ENCODE data around the gene HIKESHI. TPM values are rescaled to one million over a fixed set of nuclear protein-coding genes. Genes with fewer than 3 reads are reported as not detected.

HIKESHI gene, protein sequence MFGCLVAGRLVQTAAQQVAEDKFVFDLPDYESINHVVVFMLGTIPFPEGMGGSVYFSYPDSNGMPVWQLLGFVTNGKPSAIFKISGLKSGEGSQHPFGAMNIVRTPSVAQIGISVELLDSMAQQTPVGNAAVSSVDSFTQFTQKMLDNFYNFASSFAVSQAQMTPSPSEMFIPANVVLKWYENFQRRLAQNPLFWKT
- total RNA-seq (10 to 100 TPM; 17.7 to 23.9 TPM), total RNA-seq (19.8 to 38.7 reads per million in 2 donors)

DNA sequence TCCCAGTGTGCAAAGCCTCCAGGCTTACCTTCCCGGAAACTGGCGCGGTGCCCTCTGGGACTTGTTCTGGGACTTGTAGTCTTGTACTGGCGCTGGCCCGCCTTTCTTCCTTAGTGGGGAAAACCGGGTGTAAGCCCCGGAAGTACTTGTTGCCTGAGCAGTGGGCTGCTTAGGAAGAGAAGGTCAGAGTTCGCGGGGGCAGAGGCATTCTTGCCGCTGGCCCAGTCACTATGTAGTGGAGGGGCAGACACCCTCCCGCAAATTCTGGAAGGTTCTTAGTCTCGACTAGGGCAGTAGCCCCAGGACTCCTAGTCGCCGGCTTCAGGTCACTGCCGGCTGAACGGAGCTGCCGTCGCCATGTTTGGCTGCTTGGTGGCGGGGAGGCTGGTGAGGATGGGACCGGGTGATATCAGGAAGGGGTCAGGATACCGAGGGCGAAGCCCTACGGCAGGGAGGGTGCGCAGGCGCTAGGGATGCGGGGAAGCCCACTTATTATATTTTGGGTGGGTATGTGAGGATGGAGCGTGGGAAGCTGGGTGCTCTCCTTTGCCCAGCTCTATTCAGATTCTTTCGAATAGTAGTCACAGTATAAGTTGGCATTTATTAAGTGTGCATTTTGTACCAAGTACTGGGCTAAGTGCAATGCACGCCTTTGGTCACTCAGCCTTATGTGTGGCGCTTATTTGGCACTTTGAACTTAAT, at the start of gene HIKESHI:
Gene HIKESHI (plus strand): TSS at position 149 of the 702 bp plus-strand sequence. CDS start 209 bp downstream, at position 358.
- H3K27ac Mint-ChIP-seq: peak within 1 kb of the TSS; percentile 100
- H3K4me1 Mint-ChIP-seq: peaks cover 18% of the 10 kb centered on the region
- ATAC-seq (peak; percentile 99), DNase-seq (peak; percentile 77 to 83 (median 82))
- peaks cover 12% of the 10 kb centered on the region for H3K27me3 Mint-ChIP-seq
- no peaks in the 10 kb centered on the region for H3K9me3 ChIP-seq (ENCODE audit: control insufficient read depth, low read length, poor library complexity, severe bottlenecking)
- H3K36me3 Mint-ChIP-seq (ENCODE audit: low read depth): peaks cover 4% of the 10 kb centered on the region
- H3K4me3 Mint-ChIP-seq: peak within 1 kb of the TSS; percentile 100

DNA sequence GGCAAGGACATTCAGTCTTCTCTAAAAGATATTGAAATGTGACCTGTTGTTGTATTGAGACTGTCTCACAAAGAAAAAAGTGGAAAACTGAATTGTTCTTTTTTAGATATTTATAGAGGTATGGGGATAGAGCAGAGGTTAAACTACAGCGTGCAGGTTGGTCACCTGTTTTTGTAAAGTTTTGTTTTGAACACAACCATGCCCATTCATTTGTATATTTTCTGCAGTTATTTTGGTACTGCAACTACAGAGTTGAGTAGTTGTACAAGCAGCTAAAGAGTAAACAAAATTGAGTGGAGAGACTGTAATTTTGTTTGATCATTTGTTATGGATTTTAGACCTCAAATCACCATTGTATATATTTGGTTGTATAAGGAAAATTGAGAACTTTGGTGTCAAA, 46.1 kb upstream of the HIKESHI start:
- no peak overlapping the region for H3K27ac Mint-ChIP-seq
- no peaks in the 10 kb centered on the region for H3K9me3 ChIP-seq (ENCODE audit: control insufficient read depth, low read length, poor library complexity, severe bottlenecking)
- H3K36me3 Mint-ChIP-seq (ENCODE audit: low read depth): peaks cover 3% of the 10 kb centered on the region
- DNase-seq: no peak
- H3K4me1 Mint-ChIP-seq: peaks cover 8% of the 10 kb centered on the region
- ATAC-seq: no peak
- no peak overlapping the region for H3K4me3 Mint-ChIP-seq
- H3K27me3 Mint-ChIP-seq: no peaks in the 10 kb centered on the region

DNA sequence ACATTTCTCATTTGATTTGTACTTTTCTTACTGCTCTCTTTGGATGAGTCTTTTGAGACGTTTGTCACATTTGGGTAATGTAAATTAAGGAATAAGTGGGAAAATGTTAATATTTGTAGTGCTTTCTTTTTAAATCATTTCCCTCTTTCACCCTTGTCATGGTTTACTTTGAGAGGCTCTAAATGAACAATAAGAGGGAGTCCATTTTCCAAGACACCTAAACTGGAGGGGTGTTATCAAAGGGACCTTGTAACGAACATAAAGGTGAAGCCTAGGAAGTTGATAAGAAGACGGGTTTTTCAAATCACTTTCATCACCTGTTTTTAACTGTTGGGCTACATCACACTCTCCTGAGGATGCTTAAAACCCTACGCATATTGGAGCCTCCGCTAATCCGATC, 45.4 kb upstream of the HIKESHI start:
- no peaks in the 10 kb centered on the region for H3K27me3 Mint-ChIP-seq
- DNase-seq (no peak), ATAC-seq (no peak)
- peak overlapping the region; percentile 56 for H3K27ac Mint-ChIP-seq
- H3K4me1 Mint-ChIP-seq: peaks cover 5% of the 10 kb centered on the region
- H3K4me3 Mint-ChIP-seq: no peak overlapping the region
- H3K9me3 ChIP-seq (ENCODE audit: control insufficient read depth, low read length, poor library complexity, severe bottlenecking): no peaks in the 10 kb centered on the region
- peaks cover 3% of the 10 kb centered on the region for H3K36me3 Mint-ChIP-seq (ENCODE audit: low read depth)

DNA sequence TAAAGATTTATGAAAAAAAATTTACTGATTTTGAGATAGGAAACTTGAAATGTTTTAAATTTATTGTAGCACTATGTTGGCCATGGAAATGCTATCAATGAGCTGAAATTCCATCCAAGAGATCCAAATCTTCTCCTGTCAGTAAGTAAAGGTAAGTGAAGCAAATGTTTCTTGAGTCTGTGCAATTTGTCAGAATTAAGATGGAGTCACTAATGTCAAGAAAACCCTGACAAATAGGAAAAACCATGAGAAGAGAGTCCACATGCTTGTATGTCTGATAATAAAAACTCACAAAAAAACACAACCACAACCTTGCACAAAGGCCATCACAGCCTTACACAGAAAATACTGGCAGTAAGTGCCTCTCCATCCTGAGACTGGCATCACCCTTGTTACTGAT, 44.6 kb upstream of the HIKESHI start:
- Mint-ChIP-seq H3K27me3 (no peaks in the 10 kb centered on the region), H3K4me3 (no peak overlapping the region), H3K36me3 (ENCODE audit: low read depth) (peaks cover 2% of the 10 kb centered on the region), H3K27ac (peak overlapping the region; percentile 56), H3K4me1 (peaks cover 4% of the 10 kb centered on the region)
- no peak for DNase-seq
- ATAC-seq: no peak
- no peaks in the 10 kb centered on the region for H3K9me3 ChIP-seq (ENCODE audit: control insufficient read depth, low read length, poor library complexity, severe bottlenecking)

DNA sequence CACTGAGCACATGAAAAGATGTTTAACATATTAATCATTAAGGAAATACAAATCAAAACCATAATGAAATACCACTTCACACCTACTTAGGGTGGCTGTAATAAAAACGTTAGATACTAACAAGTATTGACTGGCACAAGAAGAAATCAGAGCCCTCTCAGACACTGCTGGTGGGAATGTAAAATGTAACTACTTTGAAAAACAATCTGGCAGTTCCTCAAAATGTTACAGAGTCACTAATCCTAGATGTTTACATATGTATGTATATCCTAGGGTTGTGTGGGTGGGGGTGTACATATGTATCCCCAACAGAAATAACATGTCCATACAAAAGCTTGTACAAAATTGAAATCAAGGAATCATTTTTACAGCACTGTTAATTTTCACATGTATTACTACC, 42.3 kb upstream of the HIKESHI start:
- H3K36me3 Mint-ChIP-seq (ENCODE audit: low read depth): peaks cover 5% of the 10 kb centered on the region

DNA sequence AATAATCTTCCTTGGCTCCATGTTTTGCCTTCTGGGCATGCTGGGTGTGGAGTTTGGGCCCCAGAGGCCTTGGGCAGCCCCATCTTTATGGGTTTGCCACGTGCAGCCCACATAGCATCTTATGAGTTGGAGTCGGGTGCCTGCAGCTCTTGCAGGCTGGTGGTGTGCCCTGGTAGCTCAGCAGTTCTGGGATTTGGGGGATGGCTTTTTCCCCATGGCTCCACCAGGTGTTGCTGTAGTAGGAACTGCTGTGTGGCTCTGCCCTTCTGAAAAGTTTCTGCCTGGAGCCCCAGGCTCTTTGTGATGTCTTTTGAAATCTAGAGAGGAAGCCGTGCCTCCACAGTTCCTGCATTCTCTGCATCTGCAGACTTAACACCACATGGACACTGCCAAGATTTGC, 40.7 kb upstream of the HIKESHI start:
- no peak overlapping the region for H3K27ac Mint-ChIP-seq
- peaks cover 5% of the 10 kb centered on the region for H3K36me3 Mint-ChIP-seq (ENCODE audit: low read depth)
- H3K4me3 Mint-ChIP-seq: no peak overlapping the region
- no peak for DNase-seq
- no peaks in the 10 kb centered on the region for H3K9me3 ChIP-seq (ENCODE audit: control insufficient read depth, low read length, poor library complexity, severe bottlenecking)
- H3K4me1 Mint-ChIP-seq: peaks cover 5% of the 10 kb centered on the region
- no peaks in the 10 kb centered on the region for H3K27me3 Mint-ChIP-seq
- ATAC-seq: no peak

More for the DNA sequence above, 42.3 kb upstream of the HIKESHI start:
- Mint-ChIP-seq H3K4me1 (peaks cover 5% of the 10 kb centered on the region), H3K27ac (no peak overlapping the region), H3K27me3 (no peaks in the 10 kb centered on the region), H3K4me3 (no peak overlapping the region)
- no peak for ATAC-seq
- DNase-seq: no peak
- no peaks in the 10 kb centered on the region for H3K9me3 ChIP-seq (ENCODE audit: control insufficient read depth, low read length, poor library complexity, severe bottlenecking)

DNA sequence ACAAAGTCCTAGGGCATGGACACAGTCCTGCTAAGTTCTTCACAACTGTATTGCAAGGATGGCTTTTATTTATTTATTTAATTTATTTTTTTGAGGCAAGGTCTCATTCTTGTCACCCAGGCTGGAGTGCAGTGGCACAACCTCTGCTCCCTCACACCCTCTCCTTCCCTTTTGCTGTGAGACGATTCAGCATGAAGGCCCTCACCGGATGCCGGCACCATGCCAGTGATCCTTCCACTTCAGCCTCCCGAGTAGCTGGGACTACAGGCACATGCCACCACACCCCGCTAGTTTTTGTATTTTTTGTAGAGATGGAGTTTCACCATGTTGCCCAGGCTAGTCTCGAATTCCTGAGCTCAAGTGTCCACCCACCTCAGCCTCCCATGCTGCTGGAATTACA, 39.7 kb upstream of the HIKESHI start:
- ATAC-seq (no peak), DNase-seq (no peak)
- peak overlapping the region; percentile 56 for H3K27ac Mint-ChIP-seq
- H3K9me3 ChIP-seq (ENCODE audit: control insufficient read depth, low read length, poor library complexity, severe bottlenecking): no peaks in the 10 kb centered on the region
- H3K27me3 Mint-ChIP-seq: no peaks in the 10 kb centered on the region
- H3K4me1 Mint-ChIP-seq: peaks cover 5% of the 10 kb centered on the region
- peaks cover 5% of the 10 kb centered on the region for H3K36me3 Mint-ChIP-seq (ENCODE audit: low read depth)
- H3K4me3 Mint-ChIP-seq: no peak overlapping the region

DNA sequence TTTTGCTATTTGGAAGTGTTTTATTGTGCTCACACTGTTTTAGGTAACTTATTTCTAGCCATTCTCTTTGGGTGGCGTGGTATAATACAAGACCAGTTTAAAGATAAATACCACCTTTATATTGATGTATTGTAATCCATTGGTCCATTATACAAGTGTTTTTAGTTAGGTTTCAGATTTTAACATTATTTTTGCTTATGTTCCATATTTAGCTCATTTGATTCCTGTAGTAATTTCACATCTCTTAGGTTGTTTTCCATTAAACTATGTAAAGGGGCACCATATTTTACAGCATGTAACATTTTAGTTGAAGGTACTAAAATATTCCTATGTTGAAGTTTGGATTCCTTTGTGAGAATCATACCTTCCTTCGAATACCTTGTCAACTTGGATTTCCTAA, 37.4 kb upstream of the HIKESHI start:
- ATAC-seq: no peak

DNA sequence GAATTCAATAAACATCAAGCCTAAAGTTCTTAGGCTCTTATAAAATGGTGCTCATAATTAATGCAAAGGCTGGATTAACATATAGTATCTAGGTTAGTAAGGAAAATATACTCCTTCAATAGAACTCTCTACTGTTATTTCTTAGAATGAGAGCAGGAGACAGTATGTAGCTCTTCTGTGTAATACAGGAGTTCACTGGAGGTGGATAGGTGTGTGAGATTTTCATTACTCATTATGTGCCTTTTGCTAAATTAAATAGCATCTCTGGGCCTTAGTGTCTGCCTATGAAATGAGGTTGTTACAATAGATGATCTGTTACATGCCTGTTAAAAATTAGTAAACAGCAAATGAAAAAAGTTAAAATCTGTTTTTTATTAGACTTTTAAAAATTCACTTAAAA, 36.8 kb upstream of the HIKESHI start:
- ATAC-seq (no peak), DNase-seq (no peak)
- Mint-ChIP-seq H3K27ac (peak overlapping the region; percentile 29), H3K36me3 (ENCODE audit: low read depth) (peaks cover 15% of the 10 kb centered on the region), H3K4me1 (peaks cover 8% of the 10 kb centered on the region), H3K4me3 (no peak overlapping the region), H3K27me3 (no peaks in the 10 kb centered on the region)
- H3K9me3 ChIP-seq (ENCODE audit: control insufficient read depth, low read length, poor library complexity, severe bottlenecking): no peaks in the 10 kb centered on the region

More for the DNA sequence above, 37.4 kb upstream of the HIKESHI start:
- DNase-seq: no peak
- H3K27ac Mint-ChIP-seq: no peak overlapping the region
- no peaks in the 10 kb centered on the region for H3K9me3 ChIP-seq (ENCODE audit: control insufficient read depth, low read length, poor library complexity, severe bottlenecking)
- peaks cover 9% of the 10 kb centered on the region for H3K36me3 Mint-ChIP-seq (ENCODE audit: low read depth)
- peaks cover 5% of the 10 kb centered on the region for H3K4me1 Mint-ChIP-seq
- H3K27me3 Mint-ChIP-seq: no peaks in the 10 kb centered on the region
- no peak overlapping the region for H3K4me3 Mint-ChIP-seq

DNA sequence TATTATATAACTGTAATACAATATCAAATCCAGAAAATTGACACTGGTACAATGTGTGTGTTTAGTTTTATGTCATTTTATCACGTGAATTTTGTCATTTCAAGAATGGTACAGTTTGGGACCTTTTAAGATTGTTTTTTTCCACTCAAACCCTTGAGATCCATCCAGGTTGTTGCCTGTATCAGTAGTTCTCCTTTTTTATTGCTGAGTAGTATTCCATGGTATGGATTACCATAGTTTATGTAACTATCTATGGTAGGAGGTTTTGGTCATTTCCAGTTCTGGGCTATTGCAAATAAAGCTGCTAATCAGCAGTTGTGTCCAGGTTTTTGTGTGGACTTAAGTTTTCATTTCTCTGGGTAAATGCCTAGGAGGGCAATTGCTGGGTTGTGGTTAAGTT, 32.4 kb upstream of the HIKESHI start:
- no peaks in the 10 kb centered on the region for H3K27me3 Mint-ChIP-seq
- peaks cover 18% of the 10 kb centered on the region for H3K4me1 Mint-ChIP-seq
- no peak overlapping the region for H3K27ac Mint-ChIP-seq
- no peak for ATAC-seq
- DNase-seq: no peak
- peaks cover 17% of the 10 kb centered on the region for H3K36me3 Mint-ChIP-seq (ENCODE audit: low read depth)
- H3K4me3 Mint-ChIP-seq: no peak overlapping the region
- H3K9me3 ChIP-seq (ENCODE audit: control insufficient read depth, low read length, poor library complexity, severe bottlenecking): no peaks in the 10 kb centered on the region

DNA sequence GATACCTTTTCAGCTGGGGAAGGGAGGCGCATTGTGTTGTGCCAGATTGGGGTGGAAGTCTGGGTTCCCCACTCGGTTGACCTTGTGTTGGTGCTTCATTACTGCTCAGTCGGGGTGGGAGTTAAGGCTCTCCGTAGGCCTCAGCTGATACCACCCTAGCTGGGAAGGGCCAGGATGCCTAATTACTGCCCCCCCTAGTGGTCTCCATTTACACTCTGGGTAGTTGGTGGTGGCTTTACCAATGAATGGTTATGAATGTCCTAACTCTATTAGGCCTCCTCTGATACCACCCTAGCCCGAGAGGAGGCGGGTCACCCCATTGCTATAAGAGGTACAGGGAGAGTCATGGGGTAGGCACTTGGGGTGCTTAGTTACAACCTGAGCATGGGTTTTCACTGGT, 27.5 kb upstream of the HIKESHI start:
- H3K36me3 Mint-ChIP-seq (ENCODE audit: low read depth): peaks cover 20% of the 10 kb centered on the region
- DNase-seq: no peak
- no peaks in the 10 kb centered on the region for H3K9me3 ChIP-seq (ENCODE audit: control insufficient read depth, low read length, poor library complexity, severe bottlenecking)
- ATAC-seq: no peak
- peak overlapping the region; percentile 51 for H3K27ac Mint-ChIP-seq
- peaks cover 22% of the 10 kb centered on the region for H3K4me1 Mint-ChIP-seq
- no peaks in the 10 kb centered on the region for H3K27me3 Mint-ChIP-seq
- H3K4me3 Mint-ChIP-seq: peak overlapping the region; percentile 61

DNA sequence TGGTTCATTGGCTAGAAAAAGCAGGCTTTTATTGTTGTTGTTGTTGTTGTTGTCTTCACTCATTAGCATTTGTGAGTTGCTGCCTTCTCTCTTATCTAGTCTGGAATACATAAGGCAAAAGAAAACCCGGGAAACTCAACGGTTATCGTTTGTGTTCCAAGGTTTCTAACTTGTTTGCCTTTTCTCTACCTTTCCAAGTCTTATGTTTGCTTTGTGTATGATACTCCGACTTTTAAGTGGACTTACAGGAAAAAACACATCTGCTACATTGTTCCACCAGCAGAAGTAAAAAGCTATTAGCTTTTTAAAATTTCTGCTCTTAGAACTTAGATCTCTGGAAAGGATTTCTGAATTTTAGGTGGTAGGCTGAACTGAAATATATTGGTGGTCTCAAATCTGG, 27.0 kb upstream of the HIKESHI start:
- H3K4me3 Mint-ChIP-seq: no peak overlapping the region
- DNase-seq: no peak
- H3K36me3 Mint-ChIP-seq (ENCODE audit: low read depth): peaks cover 17% of the 10 kb centered on the region
- no peaks in the 10 kb centered on the region for H3K27me3 Mint-ChIP-seq
- no peak for ATAC-seq
- peak overlapping the region; percentile 51 for H3K27ac Mint-ChIP-seq
- H3K9me3 ChIP-seq (ENCODE audit: control insufficient read depth, low read length, poor library complexity, severe bottlenecking): no peaks in the 10 kb centered on the region
- H3K4me1 Mint-ChIP-seq: peaks cover 21% of the 10 kb centered on the region

DNA sequence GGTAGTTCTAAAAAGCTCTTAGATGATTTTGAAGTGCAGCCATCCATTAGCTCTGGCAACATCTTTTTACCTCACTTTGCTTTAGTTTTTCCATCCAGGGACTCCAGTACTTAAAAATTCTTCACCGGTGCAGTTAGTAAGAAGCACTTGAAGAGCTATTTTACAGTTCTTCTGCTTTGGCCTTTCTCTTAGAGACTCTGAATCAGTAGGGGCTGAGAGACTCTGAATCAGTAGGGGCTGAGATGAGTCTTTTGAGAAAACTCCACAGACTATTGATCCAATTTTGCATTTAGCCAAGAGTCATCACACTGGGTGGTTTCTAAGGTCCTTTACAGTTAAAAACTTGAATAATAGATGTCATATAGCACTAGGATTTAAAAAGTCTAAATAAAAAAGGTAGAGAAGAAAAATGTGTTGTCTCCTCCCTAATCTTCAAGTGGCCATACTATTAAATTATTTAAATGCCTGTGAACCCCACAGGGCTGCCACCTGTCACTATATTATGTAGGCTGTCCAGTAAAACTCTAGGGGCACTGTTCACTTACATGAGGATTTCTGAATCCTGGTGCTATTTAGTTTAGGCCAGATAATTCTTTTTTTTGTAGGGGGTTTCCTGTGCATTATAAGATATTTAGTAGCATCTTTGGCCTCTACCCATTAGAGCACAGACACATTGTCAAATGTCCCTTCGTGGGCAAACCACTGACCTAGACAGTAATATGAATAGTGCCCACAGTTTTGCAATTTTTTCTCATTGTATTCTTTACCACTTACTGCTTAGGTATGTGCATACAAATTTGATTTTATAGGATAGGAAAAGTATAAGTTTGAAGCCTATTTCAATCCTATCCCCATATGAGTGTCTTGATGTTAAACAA, 26.3 kb upstream of the HIKESHI start:
- Mint-ChIP-seq H3K27ac (peak overlapping the region; percentile 85), H3K4me3 (no peak overlapping the region)
- no peak for DNase-seq

More for the DNA sequence above, 26.3 kb upstream of the HIKESHI start:
- H3K9me3 ChIP-seq (ENCODE audit: control insufficient read depth, low read length, poor library complexity, severe bottlenecking): no peaks in the 10 kb centered on the region
- Mint-ChIP-seq H3K36me3 (ENCODE audit: low read depth) (peaks cover 14% of the 10 kb centered on the region), H3K27me3 (no peaks in the 10 kb centered on the region), H3K4me1 (peaks cover 16% of the 10 kb centered on the region)
- ATAC-seq: no peak

Data from T-helper 17 cell (primary cell).